ENCODE results near the gene CEP120. TPM values are rescaled to one million over a fixed set of nuclear protein-coding genes. Genes with fewer than 3 reads are reported as not detected.

The CEP120 gene
- total and polyA plus RNA-seq, 11 donors = 2.8 to 16.5 (median 12.0) TPM

- Histone ChIP-seq H3K4me1 (no peaks in the 10 kb centered on the region), H3K27me3 (no peaks in the 10 kb centered on the region), H3K36me3 (peaks cover 0 to 100% (median 86%) of the 10 kb centered on the region in 9 donors), H3K27ac (no peak overlapping the region), H3K4me3 (no peak overlapping the region), H3K9me3 (no peaks in the 10 kb centered on the region)
- intact Hi-C loops (cut with DNase I) = no loop called here
- TF ChIP-seq POLR2A (IDR thresholded peaks at IDR 0.05) (no peak), CTCF (IDR thresholded peaks at IDR 0.05) (no peak)
- no peak for DNase-seq
- ATAC-seq = no peak
Observed at GRCh38 chr5:123389794-123390193, 33.4 kb downstream of the CEP120 start.

GRCh38 chr5:123387313-123387712 is 35.9 kb downstream of the CEP120 start:
- H3K27me3 ChIP-seq = no peaks in the 10 kb centered on the region
- H3K4me3 ChIP-seq = no peak overlapping the region
- ATAC-seq = no peak
- H3K4me1 ChIP-seq = no peaks in the 10 kb centered on the region
- intact Hi-C loops (cut with DNase I) = no loop called here
- no peaks in the 10 kb centered on the region for H3K9me3 ChIP-seq
- no peak for TF ChIP-seq POLR2A (IDR thresholded peaks at IDR 0.05)
- no peak for TF ChIP-seq CTCF (IDR thresholded peaks at IDR 0.05)
- no peak overlapping the region for H3K27ac ChIP-seq
- peaks cover 0 to 100% (median 91%) of the 10 kb centered on the region in 9 donors for H3K36me3 ChIP-seq
- WGBS, 4 donors = 92 to 95% (median 94%) methylated on average over 3 of the region's 3 CpGs
- no peak for DNase-seq

GRCh38 chr5:123382252-123382651 is 41.0 kb downstream of the CEP120 start:
- intact Hi-C loops (cut with DNase I) = no loop called here
- Histone ChIP-seq H3K36me3 (peaks cover 0 to 100% (median 96%) of the 10 kb centered on the region in 9 donors), H3K27ac (no peak overlapping the region), H3K4me1 (no peaks in the 10 kb centered on the region), H3K9me3 (no peaks in the 10 kb centered on the region), H3K4me3 (no peak overlapping the region), H3K27me3 (no peaks in the 10 kb centered on the region)
- no peak for DNase-seq
- 91 to 99% (median 96%) methylated on average over 1 of the region's 1 CpG for WGBS, 4 donors
- TF ChIP-seq CTCF (IDR thresholded peaks at IDR 0.05) (no peak), POLR2A (IDR thresholded peaks at IDR 0.05) (no peak)
- ATAC-seq = no peak

GRCh38 chr5:123371575-123372179 is 51.5 kb downstream of the CEP120 start:
- no peaks in the 10 kb centered on the region for H3K9me3 ChIP-seq
- intact Hi-C loops (cut with DNase I) = loop anchor here in 1 of 10 donors (10.0 kb wide), 1 partner anchor 867 kb away; no protein-coding TSS in a partner anchor
- DNase-seq (peak in 4 of 5 donors; percentile 15 to 57 (median 44)), ATAC-seq (no peak)
- TF ChIP-seq CTCF (IDR thresholded peaks at IDR 0.05) (peak; percentile 20 to 59 (median 44)), POLR2A (IDR thresholded peaks at IDR 0.05) (no peak)
- no peaks in the 10 kb centered on the region for H3K27me3 ChIP-seq
- no peak overlapping the region for H3K4me3 ChIP-seq
- H3K4me1 ChIP-seq = no peaks in the 10 kb centered on the region
- no peak overlapping the region for H3K27ac ChIP-seq
- WGBS, 4 donors = 81 to 89% (median 85%) methylated on average over 4 of the region's 4 CpGs
- H3K36me3 ChIP-seq = peaks cover 0 to 83% (median 64%) of the 10 kb centered on the region in 9 donors
